SK-N-SH (cell line): ENCODE measurements around the gene CBLB. TPM values are rescaled to one million over a fixed set of nuclear protein-coding genes. Genes with fewer than 3 reads are reported as not detected.

Source experiments
- CTCF ChIA-PET: fragments of 300-600, 350-600 bp; formaldehyde crosslinking; extraction: SDS; loops from one replicate; lab custom pipeline; 2021; lab: Yijun Ruan, JAX
- POLR2A ChIA-PET: fragments of 350-600 bp; sonication (Branson Sonifier 250); formaldehyde crosslinking; extraction: SDS; loops from one replicate; lab custom pipeline; 2020; ENCODE audit warnings: antibody characterized with exemption, inconsistent platforms; lab: Yijun Ruan, JAX
- DNase-seq: peaks from one replicate; pipeline ENCODE4 v3.0.0; 2012
- H2AFZ ChIP-seq: fragments of 200-600 bp; sonication (generic); 2 replicates; pipeline ENCODE4 v1.8.1; 2016; ENCODE audit warnings: antibody characterized with exemption, mild to moderate bottlenecking, low read depth
- H3F3A ChIP-seq: fragments of 200-600 bp; sonication (generic); replicated peaks from 2 replicates; pipeline ENCODE3; 2016; ENCODE audit warnings: antibody characterized with exemption, mild to moderate bottlenecking; ENCODE audit not compliant: insufficient read depth
- H3K27ac ChIP-seq, 2 experiments: fragments of 200-500 bp in 1 of 2; fragments of 200-600 bp in 1 of 2; sonication (Bioruptor generic) in 1 of 2; sonication (generic), shearing (Covaris generic) in 1 of 2; 2 replicates each; pipeline versions ENCODE4 v1.5.1 to v1.6.1; 2014 to 2016; ENCODE audit warnings: low read depth in 2 of 2, inconsistent platforms in 1 of 2, low read length in 1 of 2, mild to moderate bottlenecking in 1 of 2, mixed read lengths in 1 of 2
- H3K27me3 ChIP-seq: fragments of 200-600 bp; sonication (generic), shearing (Covaris generic); 2 replicates; pipeline ENCODE4 v1.6.1; 2016; ENCODE audit warnings: mixed run types; ENCODE audit not compliant: insufficient read depth
- H3K36me3 ChIP-seq, 2 experiments: fragments of 200-500 bp in 1 of 2; fragments of 200-600 bp in 1 of 2; sonication (Bioruptor generic) in 1 of 2; sonication (generic) in 1 of 2; replicated peaks in 1 of 2; 2 replicates each; pipeline versions ENCODE3 to v1.5.1; 2014 to 2016; ENCODE audit warnings: low read length in 1 of 2, mild to moderate bottlenecking in 1 of 2; ENCODE audit not compliant: insufficient read depth in 2 of 2, control insufficient read depth in 1 of 2
- H3K4me1 ChIP-seq, 2 experiments: fragments of 200-500 bp in 1 of 2; fragments of 200-600 bp in 1 of 2; sonication (Bioruptor generic) in 1 of 2; sonication (generic), shearing (Covaris generic) in 1 of 2; 2 replicates each; pipeline versions ENCODE4 v1.5.1 to v1.6.1; 2014 to 2016; ENCODE audit warnings: low read depth in 1 of 2, low read length in 1 of 2, mixed run types in 1 of 2; ENCODE audit not compliant: insufficient read depth in 2 of 2, control insufficient read depth in 1 of 2
- H3K4me2 ChIP-seq: fragments of 200-600 bp; sonication (generic), shearing (Covaris generic); 2 replicates; pipeline ENCODE4 v1.6.1; 2017; ENCODE audit warnings: mixed run types
- H3K4me3 ChIP-seq, 2 experiments: fragments of 200-500 bp in 1 of 2; fragments of 200-600 bp in 1 of 2; sonication (Bioruptor generic) in 1 of 2; sonication (generic), shearing (Covaris generic) in 1 of 2; 2 replicates each; pipeline versions ENCODE4 v1.5.1 to v1.8.1; 2014 to 2016; ENCODE audit warnings: low read depth in 2 of 2, inconsistent platforms in 1 of 2, low read length in 1 of 2, mild to moderate bottlenecking in 1 of 2, mixed read lengths in 1 of 2, moderate library complexity in 1 of 2
- H3K79me2 ChIP-seq: fragments of 200-600 bp; sonication (generic); 2 replicates; pipeline ENCODE4 v1.8.1; 2017; ENCODE audit warnings: mild to moderate bottlenecking; ENCODE audit not compliant: insufficient read depth
- H3K9ac ChIP-seq: fragments of 200-600 bp; sonication (generic); 2 replicates; pipeline ENCODE4 v1.6.1; 2017; ENCODE audit warnings: mixed run types
- H3K9me2 ChIP-seq: fragments of 200-600 bp; sonication (generic); 2 replicates; pipeline ENCODE4 v1.6.1; 2017; ENCODE audit warnings: mixed run types
- H3K9me3 ChIP-seq: fragments of 200-600 bp; sonication (generic); 2 replicates; pipeline ENCODE4 v1.6.1; 2017; ENCODE audit warnings: mixed run types, mild to moderate bottlenecking, moderate library complexity
- H4K20me1 ChIP-seq: fragments of 200-600 bp; sonication (generic); 2 replicates; pipeline ENCODE4 v1.6.1; 2017; ENCODE audit warnings: mild to moderate bottlenecking, mixed run types; ENCODE audit not compliant: insufficient read depth
- EZH2phosphoT487 ChIP-seq: fragments of 200-600 bp; sonication (generic); IDR thresholded peaks from 2 replicates; pipeline ENCODE4 v1.6.1; 2017; ENCODE audit warnings: low read depth, mixed run types, mild to moderate bottlenecking, antibody characterized with exemption, moderate library complexity, borderline replicate concordance
- GABPA ChIP-seq: IDR thresholded peaks from 2 replicates; pipeline ENCODE4 v1.4.0; 2012; ENCODE audit warnings: low read depth, mild to moderate bottlenecking
- NRF1 ChIP-seq: IDR thresholded peaks from 2 replicates; pipeline ENCODE4 v1.6.1; 2012; ENCODE audit warnings: low read depth, mild to moderate bottlenecking, low read length
- POLR2AphosphoS5 ChIP-seq: IDR thresholded peaks from 2 replicates; pipeline ENCODE4 v1.6.1; 2012; ENCODE audit warnings: low read depth, low read length
- RAD21 ChIP-seq: IDR thresholded peaks from 2 replicates; pipeline ENCODE4 v1.6.1; 2012; ENCODE audit warnings: mild to moderate bottlenecking, low read length
- REST ChIP-seq: IDR thresholded peaks from 2 replicates; pipeline ENCODE4 v1.6.1; 2012; ENCODE audit warnings: mild to moderate bottlenecking, low read depth, low read length, moderate library complexity
- RFX5 ChIP-seq: IDR thresholded peaks from 2 replicates; pipeline ENCODE4 v1.6.1; 2012; ENCODE audit warnings: mild to moderate bottlenecking, improper control_type of control experiment, low read length
- SIN3A ChIP-seq: IDR thresholded peaks from 2 replicates; pipeline ENCODE4 v1.6.1; 2012; ENCODE audit warnings: low read depth, mild to moderate bottlenecking, low read length, moderate library complexity, borderline replicate concordance
- TAF1 ChIP-seq: IDR thresholded peaks from 2 replicates; pipeline ENCODE4 v1.6.1; 2012; ENCODE audit warnings: low read depth, mild to moderate bottlenecking, low read length, moderate library complexity, borderline replicate concordance
- TCF12 ChIP-seq: IDR thresholded peaks from 2 replicates; pipeline ENCODE4 v1.4.0; 2012
- USF1 ChIP-seq: IDR thresholded peaks from 2 replicates; pipeline ENCODE4 v1.4.0; 2012; ENCODE audit warnings: low read depth, borderline replicate concordance
- YY1 ChIP-seq: IDR thresholded peaks from 2 replicates; pipeline ENCODE4 v1.4.0; 2012; ENCODE audit warnings: low read depth, mild to moderate bottlenecking
- WGBS: methylation state at CpG from one replicate; pipeline ENCODE4 v1.1.6; 2017; ENCODE audit warnings: low lambda C conversion rate; 5-methylcytosine and 5-hydroxymethylcytosine counted together
- polyA plus RNA-seq, 3 experiments: library from polyadenylated mRNA; depleted of rRNA; stranded (reverse); fragments of >200 nt; gene quantifications; 2 replicates each; pipeline ENCODE4 v1.2.3, GENCODE V29; 2012
- TF ChIP-seq, protein P1 (sequence below): fragments of 150-350 bp; IDR thresholded peaks from 2 replicates; pipeline ENCODE4 v1.6.1; 2016; ENCODE audit warnings: mild to moderate bottlenecking, low read depth, low read length

Gene CBLB
- polyA plus RNA-seq, 1 of the 3 experiments (the other 2 are of a cell fraction) = 4.4 TPM

DNA sequence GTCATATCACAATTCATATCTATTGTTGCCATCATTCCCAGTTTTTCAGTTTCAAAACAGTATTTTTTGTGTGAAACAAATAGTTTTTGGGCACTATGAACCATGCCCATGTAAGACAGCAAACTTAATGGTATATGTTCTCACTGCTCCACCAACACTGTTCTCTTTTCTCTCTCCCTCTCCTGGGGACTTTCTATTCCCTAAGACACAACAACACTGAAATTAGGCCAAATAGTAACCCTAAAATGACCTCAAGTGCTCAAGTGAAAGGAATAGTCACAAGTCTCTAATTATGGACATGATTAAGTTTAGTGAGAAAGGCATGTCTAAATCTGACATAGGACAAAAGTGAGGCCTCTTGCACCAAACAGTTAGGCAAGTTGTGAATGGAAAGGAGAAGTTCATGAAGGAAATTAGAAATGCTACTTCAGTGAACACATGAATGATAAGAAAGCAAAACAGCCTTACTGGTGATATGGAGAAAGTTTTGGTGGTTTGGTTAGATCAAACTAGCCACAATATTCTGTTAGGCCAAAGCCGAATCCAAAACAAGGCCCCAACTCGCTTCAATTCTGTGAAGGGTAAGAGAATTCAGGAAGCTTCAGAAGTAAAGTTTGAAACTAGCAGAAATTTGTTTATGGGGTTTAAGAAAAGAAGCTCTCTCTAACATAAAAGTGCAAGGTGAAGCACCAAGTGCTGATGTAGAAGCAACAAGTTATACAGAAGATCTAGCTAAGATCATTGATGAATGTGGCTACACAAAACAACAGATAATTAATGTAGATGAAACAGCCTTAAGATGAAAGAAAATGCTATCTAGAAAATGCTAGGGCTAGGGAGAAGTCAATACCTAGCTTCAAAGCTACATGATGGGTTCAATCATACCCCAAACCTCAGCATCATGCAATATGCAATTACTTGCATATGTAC lies 104.2 kb downstream of the CBLB start:
- no peaks in the 10 kb centered on the region for H3K9me2 ChIP-seq
- H3K36me3 ChIP-seq = peaks cover 0 to 38% of the 10 kb centered on the region in 2 experiments
- H3K9me3 ChIP-seq = no peaks in the 10 kb centered on the region
- no peak overlapping the region for H2AFZ ChIP-seq
- no peaks in the 10 kb centered on the region for H3F3A ChIP-seq
- CTCF ChIA-PET = no interaction called here
- TF ChIP-seq RAD21 (no peak), USF1 (no peak), GABPA (no peak), SIN3A (no peak), TAF1 (no peak), POLR2AphosphoS5 (no peak), YY1 (no peak), NRF1 (no peak), REST (no peak)
- TF ChIP-seq, protein P1, sequence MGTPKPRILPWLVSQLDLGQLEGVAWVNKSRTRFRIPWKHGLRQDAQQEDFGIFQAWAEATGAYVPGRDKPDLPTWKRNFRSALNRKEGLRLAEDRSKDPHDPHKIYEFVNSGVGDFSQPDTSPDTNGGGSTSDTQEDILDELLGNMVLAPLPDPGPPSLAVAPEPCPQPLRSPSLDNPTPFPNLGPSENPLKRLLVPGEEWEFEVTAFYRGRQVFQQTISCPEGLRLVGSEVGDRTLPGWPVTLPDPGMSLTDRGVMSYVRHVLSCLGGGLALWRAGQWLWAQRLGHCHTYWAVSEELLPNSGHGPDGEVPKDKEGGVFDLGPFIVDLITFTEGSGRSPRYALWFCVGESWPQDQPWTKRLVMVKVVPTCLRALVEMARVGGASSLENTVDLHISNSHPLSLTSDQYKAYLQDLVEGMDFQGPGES = no peak
- H3K4me1 ChIP-seq = no peaks in the 10 kb centered on the region
- H3K27me3 ChIP-seq = no peaks in the 10 kb centered on the region
- no peak for DNase-seq
- 95% methylated on average over 2 of the region's 2 CpGs for WGBS
- no peak overlapping the region for H3K9ac ChIP-seq
- H3K79me2 ChIP-seq = no peaks in the 10 kb centered on the region; the same call in none of the 2 replicates
- no peak overlapping the region for H3K4me3 ChIP-seq
- POLR2A ChIA-PET = no interaction called here
- H3K27ac ChIP-seq = no peak overlapping the region
- no peak overlapping the region for H3K4me2 ChIP-seq
- no peaks in the 10 kb centered on the region for H4K20me1 ChIP-seq

DNA sequence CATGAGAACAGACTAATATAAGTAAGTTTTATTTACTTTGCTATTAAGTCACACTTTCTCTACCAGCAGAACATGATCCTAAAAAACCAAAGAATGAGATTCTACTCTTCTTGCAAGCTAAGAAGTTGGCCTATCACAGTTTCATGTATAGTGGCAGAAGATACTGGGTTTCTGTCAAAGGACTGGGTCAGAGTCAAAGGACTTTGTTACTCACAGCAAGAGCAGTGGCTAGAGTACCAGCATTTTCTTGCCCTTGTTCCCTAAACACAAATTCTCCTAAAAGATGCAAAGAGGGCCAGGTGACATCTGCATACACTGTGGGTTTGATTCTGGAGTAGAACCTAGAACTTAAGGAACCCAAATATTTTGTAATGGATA lies 105.2 kb downstream of the CBLB start:
- H4K20me1 ChIP-seq = no peaks in the 10 kb centered on the region
- peaks cover 0 to 46% of the 10 kb centered on the region in 2 experiments for H3K36me3 ChIP-seq
- no peak overlapping the region for H3K9ac ChIP-seq
- no peak overlapping the region for H2AFZ ChIP-seq
- no peaks in the 10 kb centered on the region for H3K9me3 ChIP-seq
- CTCF ChIA-PET = no interaction called here
- H3K27me3 ChIP-seq = no peaks in the 10 kb centered on the region
- no peak for TF ChIP-seq RFX5
- TF ChIP-seq, protein P1 = no peak
- no peak for TF ChIP-seq TCF12
- no peak for TF ChIP-seq EZH2phosphoT487
- no peak for DNase-seq
- no peaks in the 10 kb centered on the region for H3K9me2 ChIP-seq
- H3F3A ChIP-seq = no peaks in the 10 kb centered on the region
- POLR2A ChIA-PET = no interaction called here
- H3K4me2 ChIP-seq = no peak overlapping the region
- H3K79me2 ChIP-seq = no peaks in the 10 kb centered on the region; the same call in none of the 2 replicates
- H3K4me1 ChIP-seq = no peaks in the 10 kb centered on the region
- no peak overlapping the region for H3K4me3 ChIP-seq
- no peak overlapping the region for H3K27ac ChIP-seq
